Ovary (tissue), 3 donors: ENCODE results near the gene INTS11.

Experiments used
- CTCF ChIP-seq, 3 donors: fragments of 450-650 bp in 2 of 3; fragments of 200-600 bp in 1 of 3; IDR thresholded peaks; one replicate each; pipeline versions ENCODE4 v1.5.1 to v1.8.0; 2016 to 2022; ENCODE audit warnings: antibody characterized with exemption in 3 of 3, mild to moderate bottlenecking in 1 of 3
- EP300 ChIP-seq: sonication (generic); formaldehyde crosslinking; IDR thresholded peaks from one replicate; pipeline ENCODE4 v1.6.1; 2017; ENCODE audit warnings: antibody characterized with exemption
- POLR2A ChIP-seq: fragments of 450-650 bp; IDR thresholded peaks from one replicate; pipeline ENCODE4 v1.6.1; 2017; ENCODE audit warnings: antibody characterized with exemption, mild to moderate bottlenecking, moderate library complexity
- donor health status: DM: no; HTN: no; CAD: no.

- TF ChIP-seq CTCF (IDR thresholded peaks at IDR 0.05) = no peak
- TF ChIP-seq POLR2A = no peak
- no peak for TF ChIP-seq EP300
Measured at GRCh38 chr1:1329304-1330210, 5.1 kb upstream of the INTS11 start.
